ENCODE measurements around the gene ABCC1. TPM values are rescaled to one million over a fixed set of nuclear protein-coding genes. Genes with fewer than 3 reads are reported as not detected.

ABCC1 gene
- total RNA-seq, 4 donors from 2014 or later, result 24.3 to 32.2 (median 25.7) TPM

DNA sequence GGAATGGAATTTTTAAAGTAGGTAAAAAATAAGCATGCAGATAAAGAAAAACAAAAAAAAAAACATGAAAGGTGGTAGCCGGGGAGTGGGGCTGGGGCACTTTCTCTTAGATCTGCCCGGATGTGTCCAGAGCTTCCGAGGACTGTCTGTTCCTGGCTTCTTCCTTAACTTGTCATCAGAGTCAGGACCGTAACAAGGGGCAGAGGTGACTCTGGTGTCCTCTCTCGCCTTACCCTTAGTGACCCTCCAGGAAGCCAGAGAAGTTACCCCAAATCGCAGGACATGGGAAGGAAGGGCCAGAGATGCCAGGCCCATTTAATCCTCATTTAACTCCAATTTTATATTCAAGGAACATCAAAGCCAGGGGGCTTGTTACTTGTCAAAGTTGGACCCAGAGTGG, 158.4 kb downstream of the ABCC1 start:
- no peaks in the 10 kb centered on the region for H3K9me3 ChIP-seq
- no peaks in the 10 kb centered on the region for H3K4me1 ChIP-seq
- no peak overlapping the region for H3K4me3 ChIP-seq
- no peak for DNase-seq (ENCODE audit: low spot score in 2 of 2)
- H3K27ac ChIP-seq, result no peak overlapping the region
- TF ChIP-seq POLR2A (IDR thresholded peaks at IDR 0.05) (no peak), EP300 (IDR thresholded peaks at IDR 0.05) (no peak)
- TF ChIP-seq, protein P1, sequence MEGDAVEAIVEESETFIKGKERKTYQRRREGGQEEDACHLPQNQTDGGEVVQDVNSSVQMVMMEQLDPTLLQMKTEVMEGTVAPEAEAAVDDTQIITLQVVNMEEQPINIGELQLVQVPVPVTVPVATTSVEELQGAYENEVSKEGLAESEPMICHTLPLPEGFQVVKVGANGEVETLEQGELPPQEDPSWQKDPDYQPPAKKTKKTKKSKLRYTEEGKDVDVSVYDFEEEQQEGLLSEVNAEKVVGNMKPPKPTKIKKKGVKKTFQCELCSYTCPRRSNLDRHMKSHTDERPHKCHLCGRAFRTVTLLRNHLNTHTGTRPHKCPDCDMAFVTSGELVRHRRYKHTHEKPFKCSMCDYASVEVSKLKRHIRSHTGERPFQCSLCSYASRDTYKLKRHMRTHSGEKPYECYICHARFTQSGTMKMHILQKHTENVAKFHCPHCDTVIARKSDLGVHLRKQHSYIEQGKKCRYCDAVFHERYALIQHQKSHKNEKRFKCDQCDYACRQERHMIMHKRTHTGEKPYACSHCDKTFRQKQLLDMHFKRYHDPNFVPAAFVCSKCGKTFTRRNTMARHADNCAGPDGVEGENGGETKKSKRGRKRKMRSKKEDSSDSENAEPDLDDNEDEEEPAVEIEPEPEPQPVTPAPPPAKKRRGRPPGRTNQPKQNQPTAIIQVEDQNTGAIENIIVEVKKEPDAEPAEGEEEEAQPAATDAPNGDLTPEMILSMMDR (IDR thresholded peaks at IDR 0.05), result no peak
- H3K36me3 ChIP-seq, result peaks cover 5 to 78% (median 15%) of the 10 kb centered on the region in 3 donors
- WGBS, 2 donors, result 67 to 68% methylated on average over 6 of the region's 6 CpGs
- no peaks in the 10 kb centered on the region for H3K27me3 ChIP-seq

DNA sequence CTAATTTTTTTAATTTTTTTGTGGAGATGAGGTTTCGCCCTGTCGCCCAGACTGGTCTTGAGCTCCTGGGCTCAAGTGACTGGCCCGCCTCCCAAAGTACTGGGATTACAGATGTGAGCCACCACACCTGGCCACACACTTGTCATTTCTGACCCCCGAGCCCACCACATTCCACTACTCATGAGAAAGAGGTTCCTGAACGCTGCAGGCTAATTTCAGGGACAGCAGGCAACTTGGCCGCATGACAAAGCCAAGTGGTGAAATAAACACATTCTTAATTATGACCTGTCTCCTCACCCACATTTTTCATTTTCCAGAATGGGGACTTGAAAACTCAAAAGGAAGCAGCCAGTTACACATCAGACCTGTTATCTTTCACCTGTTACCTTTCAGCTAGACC, 159.3 kb downstream of the ABCC1 start:
- peaks cover 5 to 78% (median 11%) of the 10 kb centered on the region in 3 donors for H3K36me3 ChIP-seq
- H3K27ac ChIP-seq, result no peak overlapping the region
- no peak for TF ChIP-seq EP300 (IDR thresholded peaks at IDR 0.05)
- TF ChIP-seq, protein P1 (IDR thresholded peaks at IDR 0.05), result no peak
- TF ChIP-seq POLR2A (IDR thresholded peaks at IDR 0.05), result no peak
- no peaks in the 10 kb centered on the region for H3K4me1 ChIP-seq
- no peaks in the 10 kb centered on the region for H3K9me3 ChIP-seq
- no peak overlapping the region for H3K4me3 ChIP-seq
- 88 to 90% methylated on average over 6 of the region's 6 CpGs for WGBS, 2 donors
- no peak for DNase-seq (ENCODE audit: low spot score in 2 of 2)
- H3K27me3 ChIP-seq, result no peaks in the 10 kb centered on the region

DNA sequence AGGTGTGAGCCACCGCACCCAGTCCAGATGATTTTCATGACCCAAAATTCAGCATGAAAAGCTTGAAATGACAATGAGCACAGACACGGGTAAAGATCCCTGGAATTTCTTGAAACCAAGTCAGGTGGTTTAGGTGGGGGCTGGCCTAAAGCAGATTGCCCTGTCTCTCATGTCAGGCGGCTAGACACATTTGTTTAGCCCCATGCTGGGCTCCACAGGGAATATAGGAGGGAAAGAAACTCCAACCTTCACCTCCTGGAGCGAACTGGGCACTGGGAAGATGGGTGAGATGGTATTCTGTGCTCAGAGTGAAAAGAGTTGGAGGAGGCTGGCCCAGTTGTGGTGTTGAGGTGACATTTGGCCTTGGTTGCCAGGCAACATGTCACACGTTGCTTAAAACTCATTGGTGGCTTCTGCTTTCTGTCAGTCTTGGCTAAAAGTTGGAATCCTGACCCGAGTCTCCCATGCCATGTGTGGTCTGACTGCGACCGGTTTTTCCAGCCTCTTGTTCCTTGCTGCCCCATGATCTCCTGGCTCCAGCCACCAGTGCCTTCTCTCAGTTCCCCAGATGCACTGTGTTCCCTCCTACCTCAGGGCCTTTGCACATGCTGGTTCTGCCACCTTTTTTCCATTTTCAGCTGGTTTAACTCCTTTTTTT, 160.2 kb downstream of the ABCC1 start:
- peaks cover 3 to 79% (median 8%) of the 10 kb centered on the region in 3 donors for H3K36me3 ChIP-seq
- H3K4me3 ChIP-seq, result no peak overlapping the region
- H3K4me1 ChIP-seq, result no peaks in the 10 kb centered on the region
- H3K27me3 ChIP-seq, result no peaks in the 10 kb centered on the region
- H3K27ac ChIP-seq, result no peak overlapping the region
- no peaks in the 10 kb centered on the region for H3K9me3 ChIP-seq
- no peak for DNase-seq (ENCODE audit: low spot score in 2 of 2)
- 77% methylated on average over 8 of the region's 8 CpGs for WGBS, 2 donors
- no peak for TF ChIP-seq POLR2A (IDR thresholded peaks at IDR 0.05)
- no peak for TF ChIP-seq EP300 (IDR thresholded peaks at IDR 0.05)
- TF ChIP-seq, protein P1 (IDR thresholded peaks at IDR 0.05), result no peak

DNA sequence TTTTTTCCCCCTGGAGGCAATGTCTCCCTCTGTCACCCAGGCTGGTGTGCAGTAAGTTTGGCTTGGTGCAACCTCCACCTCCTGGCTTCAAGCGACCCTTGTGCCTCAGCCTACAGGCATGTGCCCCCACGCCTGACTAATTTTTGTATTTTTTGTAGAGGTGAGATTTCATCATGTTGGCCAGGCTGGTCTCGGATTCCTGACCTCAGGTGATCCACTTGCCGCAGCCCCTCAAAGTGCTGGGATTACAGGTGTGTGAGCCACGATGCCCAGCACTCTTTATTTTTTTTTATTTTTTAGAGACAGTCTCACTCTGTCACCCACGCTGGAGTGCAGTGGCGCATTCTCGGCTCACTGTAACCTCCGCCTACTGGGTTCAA, 160.7 kb downstream of the ABCC1 start:
- Histone ChIP-seq H3K4me1 (no peaks in the 10 kb centered on the region), H3K9me3 (no peaks in the 10 kb centered on the region), H3K36me3 (peaks cover 3 to 79% (median 8%) of the 10 kb centered on the region in 3 donors), H3K4me3 (no peak overlapping the region), H3K27me3 (no peaks in the 10 kb centered on the region), H3K27ac (no peak overlapping the region)
- WGBS, 2 donors, result 92 to 93% methylated on average over 9 of the region's 9 CpGs
- no peak for DNase-seq (ENCODE audit: low spot score in 2 of 2)
- TF ChIP-seq POLR2A (IDR thresholded peaks at IDR 0.05), result no peak
- TF ChIP-seq, protein P1 (IDR thresholded peaks at IDR 0.05), result no peak
- TF ChIP-seq EP300 (IDR thresholded peaks at IDR 0.05), result no peak

DNA sequence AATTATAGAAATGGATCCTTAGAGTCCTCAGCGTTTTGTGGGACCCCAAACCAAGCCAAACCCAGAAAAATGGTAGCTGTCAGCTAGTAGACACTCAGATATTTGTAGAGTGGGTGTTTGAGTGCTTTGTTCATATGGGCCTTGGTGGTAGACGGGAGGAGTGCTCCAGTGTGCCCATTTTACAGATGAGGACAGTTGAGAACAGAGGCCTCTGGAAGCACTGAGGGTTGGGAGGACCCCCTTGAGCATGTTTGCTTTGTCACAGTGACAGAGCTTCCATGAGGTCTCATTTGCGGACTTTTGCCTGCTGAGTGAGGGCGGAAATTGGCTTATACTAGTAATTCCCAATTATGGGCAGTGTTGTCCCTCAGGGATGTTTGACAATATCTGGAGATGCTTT, 162.2 kb downstream of the ABCC1 start:
- H3K27me3 ChIP-seq, result no peaks in the 10 kb centered on the region
- TF ChIP-seq POLR2A (IDR thresholded peaks at IDR 0.05) (no peak), EP300 (IDR thresholded peaks at IDR 0.05) (no peak)
- TF ChIP-seq, protein P1 (IDR thresholded peaks at IDR 0.05), result no peak
- H3K36me3 ChIP-seq, result peaks cover 3 to 90% (median 10%) of the 10 kb centered on the region in 3 donors
- peaks cover 0 to 3% (median 0%) of the 10 kb centered on the region in 4 donors for H3K9me3 ChIP-seq
- H3K4me1 ChIP-seq, result no peaks in the 10 kb centered on the region
- no peak overlapping the region for H3K4me3 ChIP-seq
- 93 to 97% methylated on average over 4 of the region's 4 CpGs for WGBS, 2 donors
- no peak for DNase-seq (ENCODE audit: low spot score in 2 of 2)
- H3K27ac ChIP-seq, result no peak overlapping the region
